HG03378 (cell line): Measurements from ENCODE around the gene DNAH3.
"Not testable (repeated sequence)": the region's sequence is repeated elsewhere in the genome, so short reads cannot be mapped to it uniquely, and the experiment has no call there.

Experiments
- ATAC-seq: cut with Tn5 transposase; IDR thresholded peaks from one replicate; pipeline ENCODE4 v1.9.1; 2021; ENCODE audit warnings: mild to moderate bottlenecking, moderate library complexity; ENCODE audit not compliant: unreplicated experiment

Gene DNAH3

GRCh38 chr16:21021316-21021715 lies 129.3 kb downstream of the DNAH3 start:
- ATAC-seq = no peak

DNA sequence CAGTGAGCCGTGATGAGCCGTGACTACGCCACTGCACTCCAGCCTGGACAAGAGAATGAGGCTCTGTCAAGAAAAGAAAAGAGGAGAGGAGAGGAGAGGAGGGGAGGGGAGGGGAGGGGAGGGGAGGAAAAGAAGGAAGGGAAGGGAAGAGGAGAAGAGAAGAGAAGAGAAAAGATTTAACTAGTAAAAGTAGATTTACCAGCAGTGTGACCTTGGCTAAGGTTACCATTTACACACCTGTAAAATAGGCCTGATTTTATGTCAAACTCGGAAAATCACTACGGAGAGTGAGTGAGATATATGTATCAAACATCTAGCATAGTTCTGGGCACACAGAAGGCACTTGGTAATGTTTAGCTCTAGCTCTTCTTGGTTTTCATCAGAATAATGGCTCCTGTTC lies 140.8 kb downstream of the DNAH3 start:
- no peak for ATAC-seq

GRCh38 chr16:21005008-21005407 lies 145.6 kb downstream of the DNAH3 start:
- no peak for ATAC-seq

GRCh38 chr16:21001262-21001661 lies 149.4 kb downstream of the DNAH3 start:
- ATAC-seq = no peak

DNA sequence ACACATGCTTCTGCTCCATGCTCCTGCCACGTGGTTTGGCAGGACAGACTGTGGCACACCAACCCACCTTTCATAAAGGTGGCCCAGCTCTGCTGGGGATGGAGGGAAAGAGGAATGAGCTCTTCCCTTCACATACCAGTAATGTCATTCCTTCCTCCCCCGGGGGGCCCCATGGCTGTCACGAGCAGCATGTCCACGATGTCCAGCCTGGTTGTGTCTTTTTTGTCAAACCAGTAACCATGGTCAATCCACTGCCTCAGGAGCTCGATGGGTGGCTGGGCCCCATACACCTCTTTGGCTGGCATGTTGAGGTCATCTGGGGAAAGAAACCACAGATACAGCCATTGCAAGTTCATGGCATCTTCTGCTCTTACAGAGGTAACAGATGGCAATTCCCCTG lies 153.5 kb downstream of the DNAH3 start:
- no peak for ATAC-seq

DNA sequence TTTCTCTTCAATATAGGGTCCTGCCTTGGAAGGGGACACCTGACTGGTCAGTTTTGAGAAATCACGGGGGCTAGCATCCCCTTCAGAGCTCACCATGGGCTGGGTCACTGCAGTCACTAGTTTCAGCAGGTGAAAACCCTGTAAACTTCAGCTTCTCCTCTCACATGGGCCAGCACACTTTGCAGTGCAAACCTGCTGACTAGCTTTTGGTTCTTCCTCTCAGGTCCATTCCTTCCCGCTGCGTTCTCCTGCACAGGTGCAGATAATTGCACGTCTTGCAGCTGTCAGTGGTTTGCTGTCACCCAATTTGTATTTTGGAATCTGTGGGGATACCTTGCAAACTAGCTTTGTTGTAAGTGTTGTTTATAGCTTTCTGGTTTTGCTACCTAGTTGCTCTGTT lies 154.9 kb downstream of the DNAH3 start:
- ATAC-seq = no peak

DNA sequence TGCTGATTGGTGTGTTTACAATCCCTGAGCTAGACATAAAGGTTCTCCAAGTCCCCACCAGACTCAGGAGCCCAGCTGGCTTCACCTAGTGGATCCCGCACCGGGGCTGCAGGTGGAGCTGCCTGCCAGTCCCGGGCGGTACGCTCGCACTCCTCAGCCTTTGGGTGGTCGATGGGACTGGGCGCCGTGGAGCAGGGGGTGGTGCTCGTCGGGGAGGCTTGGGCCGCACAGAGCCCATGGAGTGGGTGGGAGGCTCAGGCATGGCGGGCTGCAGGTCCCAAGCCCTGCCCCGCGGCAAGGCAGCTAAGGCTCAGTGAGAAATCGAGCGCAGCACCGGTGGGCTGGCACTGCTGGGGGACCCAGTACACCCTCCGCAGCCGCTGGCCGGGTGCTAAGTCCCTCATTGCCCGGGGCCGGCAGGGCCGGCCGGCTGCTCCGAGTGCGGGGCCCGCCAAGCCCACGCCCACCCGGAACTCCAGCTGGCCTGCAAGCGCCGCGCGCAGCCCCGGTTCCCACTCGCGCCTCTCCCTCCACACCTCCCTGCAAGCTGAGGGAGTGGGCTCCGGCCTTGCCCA lies 161.1 kb downstream of the DNAH3 start:
- ATAC-seq = not testable (repeated sequence)

DNA sequence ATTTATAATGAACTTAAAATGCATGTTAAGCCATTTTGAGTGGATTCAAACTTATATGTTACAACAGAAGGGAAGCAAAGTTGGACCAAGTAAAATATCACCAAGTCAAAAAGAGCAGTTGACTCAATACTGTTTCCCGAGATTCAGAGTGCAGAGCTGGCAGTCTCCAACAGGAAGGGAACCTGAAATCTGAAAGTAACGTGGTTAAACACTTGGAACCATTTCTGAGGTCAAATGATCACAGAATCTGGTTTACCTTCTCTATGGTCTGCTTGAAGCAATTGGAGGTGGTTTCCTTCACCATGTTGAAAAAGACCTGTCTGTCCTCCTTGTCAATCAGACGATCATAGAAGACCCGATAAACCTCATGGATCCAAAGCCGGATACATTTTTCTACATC lies 163.6 kb downstream of the DNAH3 start:
- no peak for ATAC-seq

GRCh38 chr16:20984019-20984418 lies 166.6 kb downstream of the DNAH3 start:
- ATAC-seq = no peak

GRCh38 chr16:20976576-20976975 lies 174.1 kb downstream of the DNAH3 start:
- no peak for ATAC-seq

DNA sequence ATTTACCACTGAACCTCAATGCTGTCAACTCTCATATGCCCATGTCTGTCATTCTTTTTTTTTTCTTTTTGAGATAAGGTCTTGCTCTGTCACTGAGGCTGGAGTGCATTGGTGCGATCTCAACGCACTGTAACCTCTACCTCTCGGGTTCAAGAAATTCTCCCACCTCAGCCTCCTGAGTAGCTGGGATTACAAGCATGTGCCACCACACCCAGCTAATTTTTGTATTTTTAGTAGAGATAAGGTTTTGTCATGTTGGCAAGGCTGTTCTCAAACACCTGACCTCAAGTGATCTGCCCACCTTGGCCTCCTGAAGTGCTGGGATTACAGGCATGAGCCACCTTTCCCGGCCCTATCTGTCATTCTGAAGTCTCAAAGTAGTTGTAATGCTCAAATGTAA lies 177.4 kb downstream of the DNAH3 start:
- ATAC-seq = not testable (repeated sequence)

DNA sequence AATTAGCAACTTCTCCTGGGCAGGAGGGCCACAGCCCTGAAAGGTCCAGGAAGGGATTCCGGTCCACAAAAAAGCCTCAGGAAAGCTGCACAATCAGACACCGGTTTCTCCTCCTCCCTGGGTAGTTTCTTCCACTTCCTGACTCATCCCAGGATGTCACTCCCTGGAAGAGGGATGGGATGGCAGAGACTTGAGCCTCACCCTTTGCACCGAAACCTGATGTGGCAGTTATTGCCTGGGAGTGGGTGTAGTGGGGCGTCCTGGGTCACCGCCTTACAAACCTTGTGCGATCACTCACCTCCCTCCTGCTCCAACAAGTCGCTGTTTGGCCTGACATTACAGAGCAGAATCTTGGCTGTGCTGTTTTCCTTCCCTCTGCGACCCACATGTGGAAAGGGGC lies 179.2 kb downstream of the DNAH3 start:
- ATAC-seq = no peak

GRCh38 chr16:20969386-20969785 lies 181.3 kb downstream of the DNAH3 start:
- no peak for ATAC-seq

DNA sequence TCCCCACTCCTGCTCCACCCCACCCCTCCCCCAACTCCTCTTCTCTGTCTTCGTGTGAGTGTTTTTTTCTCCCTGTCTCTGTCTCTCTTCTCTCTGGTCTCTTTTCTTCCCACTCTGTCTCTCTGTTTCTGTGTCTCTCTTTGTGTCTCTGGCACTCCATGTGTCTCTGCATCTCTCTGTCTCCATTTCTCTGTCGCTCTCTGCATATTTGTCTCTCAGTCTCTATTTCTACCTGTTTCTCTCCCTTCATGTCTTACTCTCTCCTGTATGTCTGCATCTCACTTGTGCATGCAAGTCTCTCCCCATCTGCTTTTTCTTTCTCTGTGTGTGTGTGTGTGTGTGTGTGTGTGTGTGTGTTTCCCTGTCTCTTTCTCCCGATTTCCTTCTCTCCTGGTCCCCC lies 181.9 kb downstream of the DNAH3 start:
- ATAC-seq = no peak

GRCh38 chr16:20960899-20961298 lies 189.7 kb downstream of the DNAH3 start:
- ATAC-seq = no peak

GRCh38 chr16:20957153-20957552 lies 193.5 kb downstream of the DNAH3 start:
- ATAC-seq = no peak

DNA sequence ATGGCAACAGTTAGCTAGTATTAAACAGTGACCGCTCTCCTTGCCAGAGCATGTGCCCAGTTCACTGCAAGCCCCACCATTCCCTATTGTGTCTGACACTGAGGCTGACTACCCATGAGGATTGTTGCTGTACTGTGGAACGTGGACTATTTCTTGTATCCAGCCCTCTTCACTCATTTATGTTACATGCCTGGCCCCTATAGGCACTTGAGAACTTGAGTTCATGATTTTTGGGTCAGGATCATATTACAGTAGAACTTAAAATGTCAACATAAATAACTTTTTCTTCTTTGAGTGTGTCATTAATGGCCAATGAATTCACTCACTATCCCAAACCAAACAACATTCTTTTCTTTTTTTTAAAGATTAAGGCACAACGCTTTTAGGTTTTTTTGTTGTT lies 194.3 kb downstream of the DNAH3 start:
- ATAC-seq = no peak

DNA sequence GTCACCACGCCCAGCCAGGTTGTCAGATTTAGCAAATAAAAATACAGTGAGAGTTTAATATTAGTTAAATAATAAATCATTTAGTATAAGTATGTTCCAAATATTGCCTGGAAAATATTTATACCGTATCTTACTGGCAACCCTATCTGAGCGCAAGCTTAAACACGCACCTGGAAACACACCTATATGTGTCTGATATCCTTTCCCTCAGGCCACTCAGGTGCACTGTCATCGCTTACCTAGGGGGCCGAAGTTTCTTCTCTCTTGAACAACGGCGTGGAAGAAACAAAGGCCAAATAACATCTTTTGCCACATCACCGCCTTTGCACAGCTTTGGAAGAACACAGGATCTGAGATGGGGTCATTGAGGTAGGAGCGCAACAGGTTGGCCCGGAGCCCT lies 196.1 kb downstream of the DNAH3 start:
- no peak for ATAC-seq

GRCh38 chr16:20952139-20952920 lies 198.3 kb downstream of the DNAH3 start:
- no peak for ATAC-seq

DNA sequence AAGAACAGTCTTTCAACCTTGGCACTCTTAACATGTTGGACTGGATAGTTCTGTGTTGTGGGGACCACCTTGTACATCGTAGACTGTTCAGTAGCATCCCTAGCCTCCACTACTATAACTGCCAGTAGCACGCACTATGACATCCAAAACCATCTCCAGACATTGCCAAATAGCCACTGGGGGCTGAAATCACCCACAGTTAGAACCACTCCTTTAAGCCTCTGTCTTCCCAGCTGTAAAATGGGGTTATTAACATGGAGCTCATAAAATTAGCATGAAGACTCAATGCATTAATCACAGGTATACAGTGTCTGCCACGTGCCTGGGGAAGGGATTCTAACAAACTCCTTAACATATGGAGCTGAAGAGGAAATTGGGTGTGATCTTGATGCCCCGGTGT lies 200.4 kb downstream of the DNAH3 start:
- ATAC-seq = no peak

GRCh38 chr16:20949660-20950059 lies 201.0 kb downstream of the DNAH3 start:
- ATAC-seq = no peak

- no peak for ATAC-seq
Measured at GRCh38 chr16:20948444-20948843, 202.2 kb downstream of the DNAH3 start.
